ENCODE data around the gene CMIP.

GRCh38 chr16:81491541-81492188 lies 47.1 kb downstream of the CMIP start:
- TF ChIP-seq YY1 (IDR thresholded peaks at IDR 0.05; ENCODE audit: insufficient read depth, insufficient read length) (no peak), ZNF274 (IDR thresholded peaks at IDR 0.05; ENCODE audit: low read depth, low read length) (no peak)

All from NT2/D1 (cell line).